Neural progenitor cell (in vitro differentiated cells): ENCODE data around the gene CYBC1. TPM values are rescaled to one million over a fixed set of nuclear protein-coding genes. Genes with fewer than 3 reads are reported as not detected.

ENCODE experiments used
- DNase-seq: peaks from one replicate; pipeline ENCODE4 v3.0.0-alpha.2; 2016; ENCODE audit warnings: low spot score
- H2AFZ ChIP-seq: fragments of 200-600 bp; sonication (generic); replicated peaks from 2 replicates; pipeline ENCODE4 v1.6.1; 2016; ENCODE audit warnings: antibody characterized with exemption
- H3F3A ChIP-seq: fragments of 200-600 bp; sonication (generic); 2 replicates; pipeline ENCODE4 v1.6.1; 2016; ENCODE audit warnings: antibody characterized with exemption, low read depth
- H3K27ac ChIP-seq: fragments of 200-600 bp; sonication (generic); 2 replicates; pipeline ENCODE4 v1.5.1; 2016; ENCODE audit warnings: mild to moderate bottlenecking
- H3K27me3 ChIP-seq: fragments of 200-600 bp; sonication (generic); 2 replicates; pipeline ENCODE4 v1.6.1; 2016; ENCODE audit warnings: mild to moderate bottlenecking, moderate library complexity
- H3K36me3 ChIP-seq: fragments of 200-600 bp; sonication (generic); 2 replicates; pipeline ENCODE4 v1.5.1; 2016
- H3K4me1 ChIP-seq: fragments of 200-600 bp; sonication (generic); 2 replicates; pipeline ENCODE4 v1.6.1; 2016; ENCODE audit warnings: mixed run types
- H3K4me2 ChIP-seq: fragments of 200-600 bp; sonication (generic); 2 replicates; pipeline ENCODE4 v1.6.1; 2016
- H3K4me3 ChIP-seq: fragments of 200-600 bp; sonication (generic); 2 replicates; pipeline ENCODE4 v1.5.1; 2016
- H3K79me2 ChIP-seq: fragments of 200-600 bp; sonication (generic); 2 replicates; pipeline ENCODE4 v1.6.1; 2016; ENCODE audit warnings: low read depth
- H3K9ac ChIP-seq: fragments of 200-600 bp; sonication (generic); 2 replicates; pipeline ENCODE4 v1.6.1; 2016
- H3K9me3 ChIP-seq: fragments of 200-600 bp; sonication (generic); 2 replicates; pipeline ENCODE4 v1.5.1; 2016; ENCODE audit warnings: low read depth
- H4K20me1 ChIP-seq: fragments of 200-600 bp; sonication (generic); 2 replicates; pipeline ENCODE4 v1.6.1; 2016; ENCODE audit warnings: low read depth
- H3K27ac Mint-ChIP-seq: 3 replicates; pipeline ENCODE4 v1.8.0; 2021; ENCODE audit warnings: mixed read lengths
- H3K27me3 Mint-ChIP-seq: 2 replicates; pipeline ENCODE4 v1.8.0; 2022; ENCODE audit warnings: low read depth, mild to moderate bottlenecking, inconsistent platforms, moderate library complexity, mixed read lengths; ENCODE audit not compliant: insufficient read depth
- H3K36me3 Mint-ChIP-seq: 3 replicates; pipeline ENCODE4 v1.8.0; 2021; ENCODE audit warnings: mixed read lengths
- H3K4me1 Mint-ChIP-seq: 3 replicates; pipeline ENCODE4 v1.8.0; 2021; ENCODE audit warnings: mixed read lengths
- H3K4me3 Mint-ChIP-seq: 3 replicates; pipeline ENCODE4 v1.8.0; 2021; ENCODE audit warnings: mild to moderate bottlenecking, moderate library complexity, mixed read lengths
- H3K9me3 Mint-ChIP-seq: 3 replicates; pipeline ENCODE4 v1.8.0; 2020; ENCODE audit warnings: mixed read lengths
- CTCF ChIP-seq: fragments of 200-600 bp; sonication (generic); IDR thresholded peaks from 2 replicates; pipeline ENCODE4 v1.5.1; 2017; ENCODE audit warnings: antibody characterized with exemption, mild to moderate bottlenecking
- EZH2 ChIP-seq: fragments of 200-600 bp; sonication (generic); IDR thresholded peaks from 2 replicates; pipeline ENCODE4 v1.6.1; 2017; ENCODE audit warnings: antibody characterized with exemption, mild to moderate bottlenecking, moderate library complexity
- EZH2phosphoT487 ChIP-seq: fragments of 200-600 bp; sonication (generic); IDR thresholded peaks from 2 replicates; pipeline ENCODE4 v1.6.1; 2017; ENCODE audit warnings: antibody characterized with exemption
- total RNA-seq: library from RNA; depleted of rRNA; stranded (reverse); fragments of >200 nt; gene quantifications from 2 replicates; pipeline ENCODE4 v1.2.3, GENCODE V29; 2015; ENCODE audit warnings: low replicate concordance

Gene CYBC1
- total RNA-seq, 1 donor from 2014 or later: 75.1 TPM

GRCh38 chr17:82444941-82445521 lies 5.5 kb downstream of the CYBC1 start:
- Mint-ChIP-seq H3K9me3 (no peaks in the 10 kb centered on the region), H3K27me3 (peaks cover 5% of the 10 kb centered on the region), H3K36me3 (peaks cover 4% of the 10 kb centered on the region), H3K27ac (no peak overlapping the region), H3K4me3 (no peak overlapping the region), H3K4me1 (peaks cover 16% of the 10 kb centered on the region)
- Histone ChIP-seq H4K20me1 (peaks cover 12% of the 10 kb centered on the region), H2AFZ (no peak overlapping the region), H3K9me3 (no peaks in the 10 kb centered on the region), H3K4me3 (no peak overlapping the region), H3K27me3 (no peaks in the 10 kb centered on the region), H3K36me3 (no peaks in the 10 kb centered on the region), H3K4me2 (no peak overlapping the region), H3K4me1 (peaks cover 7% of the 10 kb centered on the region), H3K27ac (no peak overlapping the region), H3K9ac (no peak overlapping the region), H3K79me2 (peaks cover 22% of the 10 kb centered on the region), H3F3A (peaks cover 4% of the 10 kb centered on the region)
- TF ChIP-seq CTCF (no peak), EZH2phosphoT487 (no peak), EZH2 (no peak)
- no peak for DNase-seq

GRCh38 chr17:82444284-82444893 lies 6.2 kb downstream of the CYBC1 start:
- peaks cover 6% of the 10 kb centered on the region for H3K27me3 Mint-ChIP-seq
- H3K36me3 ChIP-seq: no peaks in the 10 kb centered on the region
- H3K4me1 Mint-ChIP-seq: peaks cover 9% of the 10 kb centered on the region
- peaks cover 16% of the 10 kb centered on the region for H3K79me2 ChIP-seq
- H3K4me3 ChIP-seq: no peak overlapping the region
- H2AFZ ChIP-seq: no peak overlapping the region
- H3K4me3 Mint-ChIP-seq: no peak overlapping the region
- no peak overlapping the region for H3K9ac ChIP-seq
- no peaks in the 10 kb centered on the region for H3K9me3 Mint-ChIP-seq
- H3K27me3 ChIP-seq: no peaks in the 10 kb centered on the region
- peaks cover 4% of the 10 kb centered on the region for H3F3A ChIP-seq
- no peak overlapping the region for H3K4me2 ChIP-seq
- H4K20me1 ChIP-seq: peaks cover 12% of the 10 kb centered on the region
- peaks cover 2% of the 10 kb centered on the region for H3K4me1 ChIP-seq
- no peak for DNase-seq
- no peaks in the 10 kb centered on the region for H3K9me3 ChIP-seq
- TF ChIP-seq EZH2: no peak
- peaks cover 4% of the 10 kb centered on the region for H3K36me3 Mint-ChIP-seq
- no peak overlapping the region for H3K27ac ChIP-seq
- no peak overlapping the region for H3K27ac Mint-ChIP-seq

- H3K36me3 ChIP-seq: no peaks in the 10 kb centered on the region
- no peaks in the 10 kb centered on the region for H3K27me3 ChIP-seq
- no peak overlapping the region for H3K9ac ChIP-seq
- no peaks in the 10 kb centered on the region for H3K9me3 ChIP-seq
- no peak overlapping the region for H2AFZ ChIP-seq
- H3K27me3 Mint-ChIP-seq: peaks cover 6% of the 10 kb centered on the region
- peaks cover 8% of the 10 kb centered on the region for H3K79me2 ChIP-seq
- no peak for DNase-seq
- H3F3A ChIP-seq: peaks cover 4% of the 10 kb centered on the region
- TF ChIP-seq CTCF (no peak), EZH2 (no peak), EZH2phosphoT487 (no peak)
- no peak overlapping the region for H3K4me3 ChIP-seq
- no peak overlapping the region for H3K27ac ChIP-seq
- no peaks in the 10 kb centered on the region for H3K9me3 Mint-ChIP-seq
- H3K4me1 Mint-ChIP-seq: peaks cover 9% of the 10 kb centered on the region
- peaks cover 4% of the 10 kb centered on the region for H3K36me3 Mint-ChIP-seq
- peaks cover 5% of the 10 kb centered on the region for H4K20me1 ChIP-seq
- no peak overlapping the region for H3K27ac Mint-ChIP-seq
- no peaks in the 10 kb centered on the region for H3K4me1 ChIP-seq
- no peak overlapping the region for H3K4me3 Mint-ChIP-seq
- no peak overlapping the region for H3K4me2 ChIP-seq
Measured at GRCh38 chr17:82443465-82444283, 6.9 kb downstream of the CYBC1 start.
